ENCODE results near the gene OTOGL.

The OTOGL gene

GRCh38 chr12:80189241-80189640 lies 89.9 kb downstream of the OTOGL start:
- no peak for TF ChIP-seq FOXM1 (IDR thresholded peaks at IDR 0.05; ENCODE audit: borderline replicate concordance, low read depth)
- TF ChIP-seq MAX (IDR thresholded peaks at IDR 0.05), result no peak
- TF ChIP-seq TCF12 (IDR thresholded peaks at IDR 0.05; ENCODE audit: low read depth), result no peak
- no peak for TF ChIP-seq EGR1 (IDR thresholded peaks at IDR 0.05)
- no peak for TF ChIP-seq CREB1 (IDR thresholded peaks at IDR 0.05; ENCODE audit: low read depth)
- no peak for TF ChIP-seq USF1 (IDR thresholded peaks at IDR 0.05)
- TF ChIP-seq CEBPB (IDR thresholded peaks at IDR 0.05), result no peak
- TF ChIP-seq NFIC (IDR thresholded peaks at IDR 0.05), result no peak
- TF ChIP-seq TAF1 (IDR thresholded peaks at IDR 0.05; ENCODE audit: low read depth), result no peak
- TF ChIP-seq REST (IDR thresholded peaks at IDR 0.05; ENCODE audit: low read depth), result no peak
- no peak for TF ChIP-seq ZBTB7A (IDR thresholded peaks at IDR 0.05; ENCODE audit: low read depth)
- TF ChIP-seq YY1 (IDR thresholded peaks at IDR 0.05; ENCODE audit: low read depth), result no peak
- no peak for TF ChIP-seq EP300 (IDR thresholded peaks at IDR 0.05; ENCODE audit: borderline replicate concordance)
- TF ChIP-seq RAD21 (IDR thresholded peaks at IDR 0.05; ENCODE audit: low read depth), result no peak
- TF ChIP-seq TEAD4 (IDR thresholded peaks at IDR 0.05), result no peak

- TF ChIP-seq TCF12 (IDR thresholded peaks at IDR 0.05; ENCODE audit: low read depth) (no peak), EGR1 (IDR thresholded peaks at IDR 0.05) (no peak), TAF1 (IDR thresholded peaks at IDR 0.05; ENCODE audit: low read depth) (no peak), RAD21 (IDR thresholded peaks at IDR 0.05; ENCODE audit: low read depth) (no peak), NFIC (IDR thresholded peaks at IDR 0.05) (no peak)
These were observed 90.7 kb downstream of the OTOGL start for GRCh38 chr12:80190001-80190400.

GRCh38 chr12:80192087-80192486 lies 92.8 kb downstream of the OTOGL start:
- no peak for TF ChIP-seq REST (IDR thresholded peaks at IDR 0.05; ENCODE audit: low read depth)
- TF ChIP-seq RAD21 (IDR thresholded peaks at IDR 0.05; ENCODE audit: low read depth), result no peak
- no peak for TF ChIP-seq ZBTB7A (IDR thresholded peaks at IDR 0.05; ENCODE audit: low read depth)
- TF ChIP-seq NFIC (IDR thresholded peaks at IDR 0.05), result no peak
- TF ChIP-seq TAF1 (IDR thresholded peaks at IDR 0.05; ENCODE audit: low read depth), result no peak
- no peak for TF ChIP-seq FOXM1 (IDR thresholded peaks at IDR 0.05; ENCODE audit: borderline replicate concordance, low read depth)
- TF ChIP-seq EP300 (IDR thresholded peaks at IDR 0.05; ENCODE audit: borderline replicate concordance), result no peak
- TF ChIP-seq YY1 (IDR thresholded peaks at IDR 0.05; ENCODE audit: low read depth), result no peak
- no peak for TF ChIP-seq CEBPB (IDR thresholded peaks at IDR 0.05)
- no peak for TF ChIP-seq MAX (IDR thresholded peaks at IDR 0.05)
- no peak for TF ChIP-seq EGR1 (IDR thresholded peaks at IDR 0.05)
- TF ChIP-seq CREB1 (IDR thresholded peaks at IDR 0.05; ENCODE audit: low read depth), result no peak
- TF ChIP-seq TEAD4 (IDR thresholded peaks at IDR 0.05), result no peak

- TF ChIP-seq EGR1 (IDR thresholded peaks at IDR 0.05), result no peak
- no peak for TF ChIP-seq CEBPB (IDR thresholded peaks at IDR 0.05)
- TF ChIP-seq FOXM1 (IDR thresholded peaks at IDR 0.05; ENCODE audit: borderline replicate concordance, low read depth), result no peak
- no peak for TF ChIP-seq EP300 (IDR thresholded peaks at IDR 0.05; ENCODE audit: borderline replicate concordance)
- no peak for TF ChIP-seq TEAD4 (IDR thresholded peaks at IDR 0.05)
- no peak for TF ChIP-seq TAF1 (IDR thresholded peaks at IDR 0.05; ENCODE audit: low read depth)
- TF ChIP-seq CREB1 (IDR thresholded peaks at IDR 0.05; ENCODE audit: low read depth), result no peak
- no peak for TF ChIP-seq NFIC (IDR thresholded peaks at IDR 0.05)
- TF ChIP-seq TCF12 (IDR thresholded peaks at IDR 0.05; ENCODE audit: low read depth), result no peak
- no peak for TF ChIP-seq RAD21 (IDR thresholded peaks at IDR 0.05; ENCODE audit: low read depth)
- no peak for TF ChIP-seq MAX (IDR thresholded peaks at IDR 0.05)
- no peak for TF ChIP-seq REST (IDR thresholded peaks at IDR 0.05; ENCODE audit: low read depth)
- TF ChIP-seq YY1 (IDR thresholded peaks at IDR 0.05; ENCODE audit: low read depth), result no peak
- TF ChIP-seq ZBTB7A (IDR thresholded peaks at IDR 0.05; ENCODE audit: low read depth), result no peak
- no peak for TF ChIP-seq USF1 (IDR thresholded peaks at IDR 0.05)
These were observed 94.5 kb downstream of the OTOGL start for GRCh38 chr12:80193865-80194264.
